BE2C (cell line): ENCODE results near the gene NAGPA.
"Not testable (repeated sequence)": the region's sequence is repeated elsewhere in the genome, so short reads cannot be mapped to it uniquely, and the experiment has no call there.

Source experiments
- DNase-seq: peaks from one replicate; pipeline ENCODE4 v3.0.0-alpha.2; 2020
- H3K27me3 ChIP-seq: fragments of 250-450 bp; sonication (Bioruptor Pico); 2 replicates; pipeline ENCODE4 v1.5.1; 2020; ENCODE audit warnings: mild to moderate bottlenecking
- H3K36me3 ChIP-seq: fragments of 250-450 bp; sonication (Bioruptor Pico); 2 replicates; pipeline ENCODE4 v1.5.1; 2020; ENCODE audit warnings: mild to moderate bottlenecking
- H3K4me1 ChIP-seq: fragments of 250-450 bp; sonication (Bioruptor Pico); 2 replicates; pipeline ENCODE4 v1.5.1; 2020
- H3K4me3 ChIP-seq: 2 replicates; pipeline ENCODE4 v1.5.1; 2011; ENCODE audit warnings: low read depth, low read length
- H3K9me3 ChIP-seq: fragments of 250-450 bp; sonication (Bioruptor Pico); 2 replicates; pipeline ENCODE4 v1.5.1; 2020
- CTCF ChIP-seq: IDR thresholded peaks from 2 replicates; pipeline ENCODE4 v1.5.1; 2012; ENCODE audit warnings: mild to moderate bottlenecking, low read depth, low read length

The NAGPA gene

GRCh38 chr16:5056352-5056751 lies 22.6 kb upstream of the NAGPA start:
- TF ChIP-seq CTCF = peak; percentile 71
- Histone ChIP-seq H3K9me3 (no peaks in the 10 kb centered on the region), H3K4me1 (no peaks in the 10 kb centered on the region), H3K27me3 (peaks cover 10% of the 10 kb centered on the region), H3K4me3 (no peak overlapping the region), H3K36me3 (no peaks in the 10 kb centered on the region)
- DNase-seq = peak; percentile 66

DNA sequence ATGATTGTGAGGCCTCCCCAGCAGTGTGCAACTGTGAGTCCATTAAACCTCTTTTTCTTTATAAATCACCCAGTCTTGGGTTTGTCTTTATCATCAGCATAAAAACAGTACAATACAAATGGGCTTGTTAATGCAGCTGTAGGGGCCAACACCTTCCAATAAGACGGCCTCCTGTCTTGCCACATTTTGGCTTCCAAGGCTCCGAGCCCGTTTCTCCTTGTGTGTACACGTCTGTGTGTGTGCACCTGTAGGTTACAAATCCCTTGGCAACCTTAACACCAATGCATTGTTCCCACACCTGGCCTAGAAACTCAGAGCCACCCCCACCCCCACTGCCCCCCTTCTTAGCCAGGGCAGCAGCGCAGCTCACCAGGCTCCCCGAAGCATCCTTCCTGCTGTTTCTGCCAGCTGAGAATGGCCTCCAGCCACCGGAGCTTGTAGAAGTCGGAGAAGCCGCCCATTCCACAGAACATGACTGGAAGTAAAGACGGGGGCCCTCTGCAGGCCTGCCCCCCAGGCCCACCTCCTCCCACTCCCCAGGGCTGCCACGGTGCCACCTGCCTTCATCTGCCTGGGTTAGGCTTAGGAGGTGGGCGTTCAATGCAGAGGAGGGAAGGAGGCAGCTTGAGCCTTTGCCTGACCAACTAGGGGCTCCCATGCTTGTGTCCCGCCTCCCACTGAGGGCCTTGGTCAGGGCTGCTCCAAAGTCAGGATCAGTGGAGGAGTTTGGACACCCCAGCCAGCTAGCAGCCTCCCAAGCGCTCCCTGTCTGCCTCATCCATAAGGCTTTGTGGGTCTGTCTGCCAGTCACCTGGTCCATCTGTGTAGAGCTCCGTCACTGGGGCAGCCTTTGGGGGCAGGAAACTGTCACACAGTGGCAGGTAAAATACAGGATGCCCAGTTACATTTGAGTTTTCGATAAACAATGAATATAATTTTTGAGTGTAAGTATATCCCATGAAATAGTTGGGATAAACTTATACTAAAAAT lies 21.4 kb upstream of the NAGPA start:
- Histone ChIP-seq H3K4me3 (no peak overlapping the region), H3K4me1 (no peaks in the 10 kb centered on the region), H3K36me3 (no peaks in the 10 kb centered on the region), H3K27me3 (peaks cover 18% of the 10 kb centered on the region), H3K9me3 (no peaks in the 10 kb centered on the region)
- no peak for DNase-seq
- no peak for TF ChIP-seq CTCF

GRCh38 chr16:5046914-5047313 lies 13.2 kb upstream of the NAGPA start:
- Histone ChIP-seq H3K36me3 (no peaks in the 10 kb centered on the region), H3K27me3 (peaks cover 66% of the 10 kb centered on the region), H3K4me1 (no peaks in the 10 kb centered on the region), H3K9me3 (no peaks in the 10 kb centered on the region), H3K4me3 (no peak overlapping the region)
- TF ChIP-seq CTCF = no peak
- DNase-seq = no peak

- TF ChIP-seq CTCF = no peak
- Histone ChIP-seq H3K4me3 (no peak overlapping the region), H3K27me3 (peaks cover 71% of the 10 kb centered on the region), H3K9me3 (no peaks in the 10 kb centered on the region), H3K36me3 (no peaks in the 10 kb centered on the region), H3K4me1 (no peaks in the 10 kb centered on the region)
- DNase-seq = no peak
These were observed 11.9 kb upstream of the NAGPA start for GRCh38 chr16:5045499-5046115.

GRCh38 chr16:5044581-5044980 lies 10.8 kb upstream of the NAGPA start:
- not testable (repeated sequence) for DNase-seq, H3K4me3 ChIP-seq, H3K36me3 ChIP-seq, H3K9me3 ChIP-seq, H3K4me1 ChIP-seq
- H3K27me3 ChIP-seq = peaks cover 71% of the 10 kb centered on the region

DNA sequence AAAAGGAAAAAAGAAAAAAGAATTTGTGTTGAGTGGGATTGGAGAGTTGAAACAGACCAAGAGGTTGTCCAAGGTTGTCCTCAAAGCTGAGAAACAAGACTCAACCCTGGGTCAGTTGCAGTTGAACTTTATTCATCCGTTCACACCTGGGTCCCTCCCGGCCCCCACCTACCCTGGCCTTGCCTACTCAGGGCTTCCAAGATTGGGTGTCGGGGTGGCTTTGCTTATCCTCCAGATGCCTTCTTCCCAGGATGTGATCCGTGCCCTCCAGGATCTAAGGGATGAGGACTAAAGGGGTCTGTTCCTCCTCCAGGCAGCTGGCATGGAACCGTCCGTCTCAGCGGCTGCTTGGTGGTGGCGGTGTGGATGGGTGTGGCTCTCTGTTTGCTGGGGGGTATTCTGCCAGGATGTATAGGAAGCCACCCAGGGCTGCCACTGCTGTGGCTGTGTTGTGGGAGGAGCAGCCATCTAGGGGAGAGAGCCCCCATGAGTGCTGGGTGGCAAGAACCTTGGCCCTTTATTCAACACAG lies 10.3 kb upstream of the NAGPA start:
- Histone ChIP-seq H3K27me3 (peaks cover 70% of the 10 kb centered on the region), H3K36me3 (no peaks in the 10 kb centered on the region), H3K9me3 (no peaks in the 10 kb centered on the region), H3K4me3 (no peak overlapping the region), H3K4me1 (no peaks in the 10 kb centered on the region)
- no peak for DNase-seq
- no peak for TF ChIP-seq CTCF
